SK-N-MC (cell line): ENCODE results near the gene SPSB3.

ENCODE experiments used
- DNase-seq: peaks from one replicate; pipeline ENCODE4 v3.0.0-alpha.2; 2011; ENCODE audit warnings: low read depth, low spot score
- H3K27ac ChIP-seq: fragments of 200-600 bp; sonication (generic); 2 replicates; pipeline ENCODE4 v1.5.1; 2016; ENCODE audit warnings: mixed run types
- H3K36me3 ChIP-seq: fragments of 200-600 bp; sonication (generic); 2 replicates; pipeline ENCODE4 v1.6.1; 2017; ENCODE audit warnings: antibody characterized with exemption, low read length, mixed read lengths; ENCODE audit not compliant: insufficient read depth
- H3K4me3 ChIP-seq: fragments of 200-600 bp; sonication (generic); 2 replicates; pipeline ENCODE4 v1.5.1; 2016
- H3K9ac ChIP-seq: fragments of 200-600 bp; sonication (generic); 2 replicates; pipeline ENCODE4 v1.8.0; 2017; ENCODE audit warnings: mixed run types, mixed read lengths; ENCODE audit not compliant: insufficient read length
- H3K9me3 ChIP-seq: fragments of 200-600 bp; sonication (generic); 2 replicates; pipeline ENCODE4 v1.6.1; 2017; ENCODE audit warnings: low read depth, mild to moderate bottlenecking, antibody characterized with exemption, low read length, moderate library complexity, mixed read lengths
- EZH2 ChIP-seq: fragments of 200-600 bp; sonication (generic); IDR thresholded peaks from one replicate; pipeline ENCODE4 v1.6.1; 2017; ENCODE audit warnings: antibody characterized with exemption
- FOXP2 ChIP-seq: optimal IDR thresholded peaks from 2 replicates; pipeline ENCODE3; 2011; ENCODE audit warnings: mild to moderate bottlenecking, moderate library complexity; ENCODE audit not compliant: insufficient read depth; ENCODE audit errors: extremely low read length, control extremely low read depth
- POLR2AphosphoS5 ChIP-seq: IDR thresholded peaks from 2 replicates; pipeline ENCODE4 v1.6.1; 2012; ENCODE audit warnings: mild to moderate bottlenecking, low read depth, low read length, borderline replicate concordance

The SPSB3 gene

DNA sequence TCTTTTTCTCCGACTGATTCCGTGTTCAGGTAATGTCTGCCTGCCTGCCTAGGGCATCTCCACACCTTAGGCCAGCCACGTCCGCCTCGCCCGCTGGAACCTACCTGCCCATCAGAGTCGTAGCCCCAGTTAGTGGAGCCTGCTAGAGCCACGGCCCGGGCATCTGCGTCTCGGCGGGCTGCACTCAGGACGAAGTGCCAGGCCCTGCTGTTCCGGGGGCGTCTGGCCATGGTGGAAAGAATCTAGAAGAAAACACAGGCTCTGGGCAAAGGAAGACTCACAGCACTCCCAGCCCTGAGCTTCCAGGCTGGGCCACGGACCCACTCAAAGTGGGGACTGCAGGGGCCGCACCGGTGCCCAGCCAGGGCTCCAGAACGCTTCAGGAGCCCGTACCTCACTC, 1.1 kb downstream of the SPSB3 start:
- no peak for TF ChIP-seq FOXP2
- TF ChIP-seq EZH2 = no peak
- TF ChIP-seq POLR2AphosphoS5 = no peak; the same call in 1 of the 2 replicates

DNA sequence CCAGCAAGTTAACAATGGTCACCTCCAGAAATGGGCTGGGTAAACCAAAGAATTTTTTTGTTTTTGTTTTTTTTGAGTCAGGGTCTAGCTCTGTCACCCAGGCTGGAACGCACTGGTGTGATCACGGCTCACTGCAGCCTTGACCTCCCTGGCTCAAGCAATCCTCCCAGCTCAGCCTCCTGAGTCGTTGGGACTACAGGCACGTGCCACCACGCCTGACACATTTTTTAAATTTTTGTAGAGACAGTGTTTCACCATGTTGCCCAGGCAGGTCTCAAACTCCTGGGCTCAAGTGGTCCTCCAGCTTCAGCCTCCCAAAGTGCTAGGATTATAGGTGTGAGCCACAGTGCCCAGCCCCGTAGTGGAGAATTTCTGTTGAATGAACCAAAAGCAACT, 1.7 kb downstream of the SPSB3 start:
- Histone ChIP-seq H3K36me3 (no peaks in the 10 kb centered on the region; the same call in 1 of the 2 replicates), H3K9me3 (no peaks in the 10 kb centered on the region), H3K9ac (no peak overlapping the region), H3K27ac (no peak overlapping the region), H3K4me3 (no peak overlapping the region)
- DNase-seq = no peak
- TF ChIP-seq EZH2 (no peak), POLR2AphosphoS5 (no peak), FOXP2 (no peak)

More for the DNA sequence above, 1.1 kb downstream of the SPSB3 start:
- Histone ChIP-seq H3K9me3 (no peaks in the 10 kb centered on the region), H3K9ac (peak overlapping the region; percentile 76), H3K4me3 (peak overlapping the region; percentile 92), H3K27ac (no peak overlapping the region), H3K36me3 (no peaks in the 10 kb centered on the region; the same call in 1 of the 2 replicates)
- DNase-seq = no peak

DNA sequence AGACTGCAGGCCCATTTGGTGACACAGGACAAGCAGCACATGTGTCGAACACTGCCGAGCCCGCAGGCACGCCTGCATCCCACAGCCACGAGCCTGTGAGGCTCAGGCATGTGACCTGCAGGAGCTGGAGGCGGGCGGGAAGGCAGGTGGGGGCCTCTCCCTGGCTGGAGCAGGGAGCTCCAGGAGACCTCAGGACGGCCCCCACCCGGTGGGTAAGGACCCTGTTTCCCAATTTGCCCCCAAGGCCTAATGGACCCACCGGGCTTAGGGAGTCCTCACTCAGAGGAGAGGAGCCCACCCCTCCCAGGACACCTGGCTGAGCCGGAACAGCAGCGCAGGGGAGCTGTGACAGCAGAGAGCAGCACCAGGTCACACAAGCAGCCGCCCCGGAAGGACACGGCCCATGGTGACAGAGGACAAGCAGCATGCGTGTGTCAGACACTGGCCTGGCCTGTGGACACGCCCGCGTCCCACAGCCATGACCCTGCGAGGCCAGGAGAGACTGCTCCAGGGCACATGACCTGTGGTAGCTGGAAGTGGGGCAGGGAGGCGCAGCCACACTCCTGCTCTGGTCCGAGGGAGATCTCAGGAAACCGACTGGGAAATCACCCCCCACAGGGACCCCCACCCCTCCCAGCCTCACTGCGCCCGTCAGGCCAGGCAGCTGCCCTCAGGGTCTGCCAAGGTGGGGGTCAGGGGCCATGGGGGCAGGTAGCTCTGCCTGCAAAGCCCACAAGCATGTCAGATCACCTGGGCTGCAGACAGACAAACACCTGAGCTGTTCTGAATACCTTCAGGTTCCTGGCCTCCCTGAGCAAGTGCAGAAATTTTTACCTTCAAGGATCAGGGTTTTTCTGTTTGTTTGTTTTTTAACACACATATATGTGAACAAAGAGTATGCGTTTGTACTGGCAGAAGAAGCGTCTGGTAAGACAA, 2.4 kb downstream of the SPSB3 start:
- Histone ChIP-seq H3K27ac (no peak overlapping the region), H3K36me3 (no peaks in the 10 kb centered on the region; the same call in 1 of the 2 replicates), H3K9me3 (no peaks in the 10 kb centered on the region), H3K9ac (no peak overlapping the region), H3K4me3 (no peak overlapping the region)
- no peak for DNase-seq
- TF ChIP-seq EZH2 = no peak
- TF ChIP-seq POLR2AphosphoS5 = peak; percentile 61
- TF ChIP-seq FOXP2 = no peak

DNA sequence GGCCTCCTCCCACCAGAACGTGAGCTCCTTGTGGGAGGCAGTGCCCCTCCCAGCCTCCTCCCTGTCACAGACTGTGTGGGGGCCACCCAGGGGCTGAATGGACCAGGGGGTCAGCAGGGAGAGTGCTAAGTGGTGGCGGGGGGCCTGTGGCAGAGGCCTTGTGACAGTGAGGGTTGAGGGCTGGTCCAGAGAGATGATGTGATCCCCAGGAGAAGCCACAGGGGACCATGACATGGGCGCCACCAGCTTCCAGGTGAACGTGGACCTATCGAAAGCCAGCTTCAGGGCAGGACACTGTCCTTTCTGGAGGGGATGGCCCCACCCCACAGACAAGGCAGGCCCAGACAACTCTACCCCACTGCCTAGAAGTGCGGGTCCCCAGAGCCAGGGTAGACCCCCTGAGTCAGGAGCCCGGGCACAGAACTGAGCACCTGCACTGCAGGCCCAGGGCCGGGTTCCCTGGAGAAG, 3.1 kb downstream of the SPSB3 start:
- H3K9ac ChIP-seq = no peak overlapping the region
- H3K9me3 ChIP-seq = no peaks in the 10 kb centered on the region
- DNase-seq = no peak
- no peaks in the 10 kb centered on the region; the same call in 1 of the 2 replicates for H3K36me3 ChIP-seq
- TF ChIP-seq FOXP2 (no peak), POLR2AphosphoS5 (no peak), EZH2 (no peak)
- no peak overlapping the region for H3K4me3 ChIP-seq
- H3K27ac ChIP-seq = no peak overlapping the region

DNA sequence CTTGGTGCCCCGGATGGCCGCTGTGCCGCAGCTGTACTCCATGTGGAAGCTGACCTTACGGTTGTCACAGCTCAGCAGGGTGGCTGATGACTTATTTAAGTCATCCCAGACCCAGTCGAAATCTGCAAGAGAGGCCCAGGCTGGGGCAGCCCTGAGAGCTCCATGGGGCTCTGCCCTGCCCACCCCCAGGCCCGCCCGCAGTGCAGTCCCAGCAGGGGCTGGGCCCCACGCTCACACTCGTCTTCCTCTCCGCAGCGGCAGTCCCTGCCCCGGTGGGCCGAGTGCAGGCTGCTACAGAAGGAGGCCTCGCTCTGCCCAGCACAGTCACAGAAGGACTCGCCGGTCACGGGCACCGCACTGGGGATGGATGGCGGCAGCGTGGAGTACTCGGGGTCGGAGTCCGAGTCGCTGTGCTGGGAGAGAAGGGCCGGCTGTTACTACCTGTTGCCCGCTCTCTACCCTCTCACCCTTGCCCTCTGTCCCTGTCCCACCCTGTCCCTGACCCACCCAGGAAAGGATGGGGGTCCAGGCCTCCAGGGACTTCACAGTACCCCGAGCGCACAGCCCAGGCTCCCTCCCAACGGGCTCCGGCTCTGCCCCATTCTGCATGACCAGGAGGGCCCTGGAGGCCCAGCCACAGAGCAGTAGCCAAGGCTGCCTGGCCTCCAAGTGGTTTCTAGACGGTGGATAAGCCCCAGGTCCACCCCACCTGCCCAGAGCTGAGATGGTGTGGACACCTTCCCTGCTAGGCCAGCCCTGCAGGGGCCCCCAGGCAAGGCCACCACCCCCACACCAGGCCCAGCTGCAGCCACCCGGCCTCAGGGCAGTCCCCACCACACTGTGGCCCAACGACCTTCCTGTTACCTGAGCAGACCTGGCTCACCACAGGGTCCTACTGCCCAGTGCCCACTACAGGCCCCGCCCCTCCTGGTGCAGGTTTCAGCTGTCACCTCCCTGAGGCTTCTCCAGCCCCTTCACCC, 3.9 kb downstream of the SPSB3 start:
- H3K4me3 ChIP-seq = no peak overlapping the region
- no peaks in the 10 kb centered on the region; the same call in 1 of the 2 replicates for H3K36me3 ChIP-seq
- TF ChIP-seq FOXP2 (no peak), EZH2 (no peak), POLR2AphosphoS5 (no peak; the same call in 1 of the 2 replicates)
- H3K27ac ChIP-seq = no peak overlapping the region
- no peaks in the 10 kb centered on the region for H3K9me3 ChIP-seq
- DNase-seq = no peak
- H3K9ac ChIP-seq = no peak overlapping the region

DNA sequence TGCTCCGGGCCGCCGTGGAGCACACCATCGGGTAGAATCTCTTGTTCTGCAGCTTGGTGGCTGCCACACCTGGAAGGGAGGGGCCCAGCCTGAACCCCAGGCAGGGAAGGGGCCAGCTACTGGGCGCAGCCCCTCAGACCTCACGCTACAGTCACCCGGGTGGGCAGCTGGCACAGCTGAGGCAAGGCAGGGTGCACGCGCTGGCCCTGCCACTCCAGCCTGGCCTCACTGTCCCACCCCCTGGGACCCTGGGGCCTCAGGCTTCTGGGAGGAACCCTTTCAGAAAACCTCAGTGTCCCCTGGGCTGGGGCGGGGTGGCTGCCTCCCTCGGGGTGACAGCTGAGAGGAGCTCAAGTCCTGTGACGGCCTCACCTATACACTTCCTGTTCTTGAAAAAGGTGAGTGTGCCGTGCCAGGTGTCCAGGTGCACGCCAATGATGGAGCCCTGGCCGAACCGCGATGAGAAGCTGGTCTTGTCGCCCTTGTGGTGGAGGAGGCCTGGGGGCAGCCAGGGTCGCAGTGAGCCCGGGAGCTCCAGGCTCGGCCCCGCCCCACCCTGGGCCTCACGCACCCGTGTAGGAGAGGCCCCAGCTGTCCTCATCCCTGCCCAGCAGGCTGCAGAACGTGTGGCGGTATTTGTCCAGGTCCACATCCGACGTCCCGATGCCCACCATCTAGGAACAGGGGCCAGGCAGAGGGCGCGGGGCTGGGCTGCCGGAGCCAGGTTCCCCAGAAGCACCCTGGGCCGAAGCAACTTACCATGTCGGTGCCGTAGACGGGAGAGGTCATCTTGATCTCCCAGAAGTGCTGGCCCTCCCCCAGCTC, 4.8 kb downstream of the SPSB3 start:
- no peak overlapping the region for H3K9ac ChIP-seq
- H3K36me3 ChIP-seq = no peaks in the 10 kb centered on the region; the same call in 1 of the 2 replicates
- no peaks in the 10 kb centered on the region for H3K9me3 ChIP-seq
- no peak overlapping the region for H3K4me3 ChIP-seq
- no peak for DNase-seq
- no peak for TF ChIP-seq FOXP2
- no peak for TF ChIP-seq EZH2
- peak; percentile 35 for TF ChIP-seq POLR2AphosphoS5
- no peak overlapping the region for H3K27ac ChIP-seq

DNA sequence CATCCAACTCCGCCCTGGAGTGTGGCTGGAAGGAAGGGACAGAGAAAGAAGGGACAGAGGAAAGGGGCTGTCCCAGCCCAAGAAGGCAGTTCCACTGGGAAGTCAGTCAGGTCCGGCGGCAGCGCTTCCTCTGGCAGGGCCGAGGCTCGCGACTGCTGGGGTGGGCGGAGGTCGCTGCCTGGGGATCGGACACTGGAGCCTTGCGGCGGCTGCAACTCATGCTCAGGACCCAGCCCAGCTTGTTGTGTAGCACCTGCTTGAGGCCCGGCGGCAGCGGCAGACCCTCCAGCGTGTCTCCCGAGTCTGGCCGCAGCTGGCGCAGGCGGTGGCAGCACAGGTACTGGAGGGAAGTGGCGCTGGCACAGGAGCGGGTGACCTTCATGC, 5.4 kb downstream of the SPSB3 start:
- no peaks in the 10 kb centered on the region; the same call in 1 of the 2 replicates for H3K36me3 ChIP-seq
- TF ChIP-seq FOXP2 (no peak), POLR2AphosphoS5 (no peak)
- DNase-seq = no peak
- no peak overlapping the region for H3K27ac ChIP-seq
- H3K9me3 ChIP-seq = no peaks in the 10 kb centered on the region
- no peak overlapping the region for H3K4me3 ChIP-seq
- H3K9ac ChIP-seq = no peak overlapping the region
